Measurements from ENCODE around the gene MRE11. TPM values are rescaled to one million over a fixed set of nuclear protein-coding genes. Genes with fewer than 3 reads are reported as not detected.

Gene MRE11
- total RNA-seq, 1 donor from 2014 or later = 7.3 TPM

DNA sequence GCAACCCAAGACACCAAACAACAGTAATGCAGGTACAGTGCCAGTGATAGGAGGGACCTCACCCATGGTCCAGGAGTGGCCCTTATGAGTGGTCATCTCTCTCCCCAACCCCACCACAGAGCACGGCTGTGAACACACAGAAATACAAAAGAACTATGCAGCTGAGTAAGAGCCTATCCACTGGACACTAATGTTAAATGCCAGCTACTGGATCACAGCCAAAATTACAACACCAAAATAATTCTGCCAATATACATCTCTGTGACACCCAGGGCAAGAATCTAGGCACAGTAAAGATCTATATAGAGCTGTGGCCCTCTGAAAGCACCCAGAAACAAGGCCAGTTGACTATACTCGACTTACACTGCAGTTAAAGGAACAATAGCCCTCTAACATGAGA is 69.6 kb downstream of the MRE11 start:
- Histone ChIP-seq H3K9me3 (replicated peaks) (peaks cover 20% of the 10 kb centered on the region), H3K27ac (replicated peaks) (no peak overlapping the region), H3K36me3 (peaks cover 58% of the 10 kb centered on the region), H3K4me1 (no peaks in the 10 kb centered on the region), H3K27me3 (ENCODE audit: low read depth) (no peaks in the 10 kb centered on the region), H3K4me3 (no peak overlapping the region)
- intact Hi-C loops (cut with micrococcal nuclease) = no loop called here
- TF ChIP-seq, protein P1, sequence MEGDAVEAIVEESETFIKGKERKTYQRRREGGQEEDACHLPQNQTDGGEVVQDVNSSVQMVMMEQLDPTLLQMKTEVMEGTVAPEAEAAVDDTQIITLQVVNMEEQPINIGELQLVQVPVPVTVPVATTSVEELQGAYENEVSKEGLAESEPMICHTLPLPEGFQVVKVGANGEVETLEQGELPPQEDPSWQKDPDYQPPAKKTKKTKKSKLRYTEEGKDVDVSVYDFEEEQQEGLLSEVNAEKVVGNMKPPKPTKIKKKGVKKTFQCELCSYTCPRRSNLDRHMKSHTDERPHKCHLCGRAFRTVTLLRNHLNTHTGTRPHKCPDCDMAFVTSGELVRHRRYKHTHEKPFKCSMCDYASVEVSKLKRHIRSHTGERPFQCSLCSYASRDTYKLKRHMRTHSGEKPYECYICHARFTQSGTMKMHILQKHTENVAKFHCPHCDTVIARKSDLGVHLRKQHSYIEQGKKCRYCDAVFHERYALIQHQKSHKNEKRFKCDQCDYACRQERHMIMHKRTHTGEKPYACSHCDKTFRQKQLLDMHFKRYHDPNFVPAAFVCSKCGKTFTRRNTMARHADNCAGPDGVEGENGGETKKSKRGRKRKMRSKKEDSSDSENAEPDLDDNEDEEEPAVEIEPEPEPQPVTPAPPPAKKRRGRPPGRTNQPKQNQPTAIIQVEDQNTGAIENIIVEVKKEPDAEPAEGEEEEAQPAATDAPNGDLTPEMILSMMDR (IDR thresholded peaks at IDR 0.05; ENCODE audit: borderline replicate concordance) = no peak
- no peak for DNase-seq

DNA sequence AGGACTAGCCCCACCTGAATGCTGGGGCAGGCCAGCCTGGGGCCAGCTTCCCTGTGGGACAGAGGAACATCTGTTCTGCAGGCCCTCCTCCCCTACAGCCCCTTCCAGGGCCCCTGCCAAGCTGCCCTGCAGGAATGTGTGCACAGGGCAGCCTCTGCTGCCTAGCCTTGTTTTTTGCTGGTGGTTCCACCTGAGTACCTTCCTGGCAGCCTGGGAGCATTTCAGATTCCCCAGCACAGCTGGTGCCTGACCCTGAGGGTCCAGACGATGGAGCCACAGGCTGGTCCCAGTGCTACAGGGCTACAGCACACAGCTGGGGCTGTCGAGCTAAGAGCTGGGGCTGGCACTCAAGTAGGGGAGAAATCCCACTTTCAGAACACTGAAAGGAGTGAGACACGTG is 70.1 kb downstream of the MRE11 start:
- intact Hi-C loops (cut with micrococcal nuclease) = no loop called here
- H3K27me3 ChIP-seq (ENCODE audit: low read depth) = no peaks in the 10 kb centered on the region
- TF ChIP-seq, protein P1 (IDR thresholded peaks at IDR 0.05; ENCODE audit: borderline replicate concordance) = no peak
- DNase-seq = no peak
- H3K36me3 ChIP-seq = peaks cover 53% of the 10 kb centered on the region
- H3K9me3 ChIP-seq (replicated peaks) = peaks cover 15% of the 10 kb centered on the region
- no peaks in the 10 kb centered on the region for H3K4me1 ChIP-seq
- H3K27ac ChIP-seq (replicated peaks) = no peak overlapping the region
- no peak overlapping the region for H3K4me3 ChIP-seq

DNA sequence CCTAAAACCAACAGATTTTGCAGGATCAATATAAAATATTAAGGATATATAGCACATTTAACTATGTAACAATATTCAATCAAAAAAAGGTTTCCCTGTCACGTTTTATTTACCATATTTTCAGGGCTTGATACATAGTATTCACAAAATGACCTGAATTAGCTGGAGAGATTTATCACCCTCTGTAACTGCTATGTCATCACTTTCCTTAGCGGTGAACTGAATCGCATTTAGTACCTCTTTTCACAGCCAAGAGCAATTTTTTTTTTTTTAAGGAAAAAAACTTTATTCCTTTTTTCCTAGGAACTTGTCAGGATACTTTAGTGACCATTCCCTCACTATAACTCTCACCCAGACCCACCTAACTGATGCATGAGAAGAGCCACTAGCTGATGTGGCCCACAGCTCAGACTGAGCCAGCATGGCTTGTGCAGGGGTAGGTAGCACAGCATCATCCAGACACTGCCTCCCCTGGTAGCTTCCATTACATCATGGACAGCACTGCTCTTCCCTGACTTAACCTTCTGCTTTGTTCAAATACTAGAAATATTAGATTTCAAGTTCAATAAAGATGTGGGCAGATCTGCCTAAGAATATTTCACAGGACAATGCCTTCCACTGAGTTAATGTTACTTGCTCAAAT is 75.4 kb downstream of the MRE11 start:
- DNase-seq = no peak
- TF ChIP-seq, protein P1 (IDR thresholded peaks at IDR 0.05; ENCODE audit: borderline replicate concordance) = no peak
- no peak overlapping the region for H3K27ac ChIP-seq (replicated peaks)

DNA sequence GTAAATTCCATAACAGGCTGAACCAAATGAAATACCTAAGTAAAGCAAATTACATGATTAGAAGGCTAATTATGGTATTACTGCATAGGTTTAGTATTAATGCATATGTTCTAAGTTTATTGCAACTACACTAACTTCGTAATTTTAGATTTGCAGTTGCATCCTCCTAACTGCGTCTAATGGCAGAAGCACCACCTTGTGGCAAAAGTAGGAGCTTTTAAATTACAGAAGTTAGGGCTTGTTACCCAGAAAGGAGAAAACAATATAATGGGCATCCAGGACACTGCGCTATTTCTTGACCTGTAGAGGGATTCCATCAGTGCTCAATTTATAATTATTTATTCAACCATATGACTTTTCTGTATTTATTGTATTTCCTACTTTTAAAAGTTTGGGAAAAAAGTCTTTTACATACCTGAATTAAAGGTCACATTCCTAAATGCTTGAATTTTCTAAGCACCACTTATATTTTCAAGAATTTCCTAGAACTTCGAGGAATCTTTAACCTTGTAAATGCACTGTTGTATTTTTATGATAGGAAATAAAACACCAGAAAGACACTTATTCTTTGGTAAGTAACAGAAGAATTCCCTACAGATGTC is 76.2 kb downstream of the MRE11 start:
- TF ChIP-seq, protein P1 (IDR thresholded peaks at IDR 0.05; ENCODE audit: borderline replicate concordance) = peak; percentile 68
- Histone ChIP-seq H3K27me3 (ENCODE audit: low read depth) (no peaks in the 10 kb centered on the region), H3K4me1 (no peaks in the 10 kb centered on the region), H3K27ac (replicated peaks) (no peak overlapping the region), H3K4me3 (no peak overlapping the region), H3K36me3 (peaks cover 23% of the 10 kb centered on the region), H3K9me3 (replicated peaks) (no peaks in the 10 kb centered on the region)
- intact Hi-C loops (cut with micrococcal nuclease) = loop anchor here (10.0 kb wide), 1 partner anchor 493 kb away; no protein-coding TSS in a partner anchor
- DNase-seq = no peak

More for the DNA sequence above, 75.4 kb downstream of the MRE11 start:
- H3K4me1 ChIP-seq = no peaks in the 10 kb centered on the region
- H3K36me3 ChIP-seq = peaks cover 23% of the 10 kb centered on the region
- H3K27me3 ChIP-seq (ENCODE audit: low read depth) = no peaks in the 10 kb centered on the region
- no peak overlapping the region for H3K4me3 ChIP-seq
- intact Hi-C loops (cut with micrococcal nuclease) = loop anchor here (10.0 kb wide), 1 partner anchor 493 kb away; no protein-coding TSS in a partner anchor
- no peaks in the 10 kb centered on the region for H3K9me3 ChIP-seq (replicated peaks)

DNA sequence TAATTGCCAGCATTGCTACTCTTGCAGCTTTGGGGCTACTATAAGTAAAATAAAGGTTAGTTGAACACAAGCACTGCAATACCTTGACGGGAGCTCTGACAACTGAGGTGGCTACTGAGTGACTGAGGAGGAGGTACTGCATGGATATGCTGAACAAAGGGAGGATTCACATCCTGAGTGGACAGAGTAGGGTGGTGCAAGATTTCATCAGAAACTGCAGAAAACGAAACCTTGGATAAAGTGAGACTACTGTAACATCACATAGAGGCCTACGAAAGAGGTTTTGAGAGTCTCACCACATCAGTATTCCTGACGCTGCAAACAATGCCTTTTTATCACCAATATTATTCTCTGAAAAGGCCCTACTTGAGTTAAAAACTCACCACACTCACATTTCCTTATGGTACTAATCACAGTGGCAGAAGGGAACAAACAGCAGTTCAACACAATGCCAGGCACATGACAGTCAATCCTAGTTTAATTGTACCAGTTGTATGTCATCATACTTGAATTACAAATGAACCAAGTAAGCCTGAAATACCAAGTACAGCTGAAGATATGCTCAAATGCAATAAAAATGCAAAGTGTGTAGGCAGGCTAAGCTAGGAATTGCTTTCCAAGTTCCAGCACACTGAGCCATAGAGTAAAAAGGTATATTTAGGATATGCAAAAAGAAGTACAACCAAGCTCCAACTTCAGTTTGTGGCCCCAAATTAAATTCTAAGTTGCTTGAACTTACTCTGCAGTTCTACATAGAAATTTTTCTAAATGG is 88.4 kb downstream of the MRE11 start:
- intact Hi-C loops (cut with micrococcal nuclease) = no loop called here
- TF ChIP-seq, protein P1 (IDR thresholded peaks at IDR 0.05; ENCODE audit: borderline replicate concordance) = no peak
- Histone ChIP-seq H3K36me3 (no peaks in the 10 kb centered on the region), H3K4me3 (no peak overlapping the region), H3K27me3 (ENCODE audit: low read depth) (peaks cover 24% of the 10 kb centered on the region), H3K4me1 (peaks cover 13% of the 10 kb centered on the region), H3K27ac (replicated peaks) (no peak overlapping the region), H3K9me3 (replicated peaks) (no peaks in the 10 kb centered on the region)
- no peak for DNase-seq

Measured in left ventricle myocardium inferior (tissue), 1 donor.